Liver (tissue), 9 donors: ENCODE data around the gene GPR15. TPM values are rescaled to one million over a fixed set of nuclear protein-coding genes. Genes with fewer than 3 reads are reported as not detected.

Experiments
- DNase-seq: peaks from one replicate; pipeline ENCODE4 v3.0.0-alpha.2; 2017; ENCODE audit warnings: low spot score
- H3K27ac ChIP-seq, 2 donors: one replicate each; pipeline ENCODE4 v1.7.0; 2013; ENCODE audit warnings: inconsistent platforms in 2 of 2, low read length in 2 of 2, control low read depth in 1 of 2, low read depth in 1 of 2, mild to moderate bottlenecking in 1 of 2
- H3K27me3 ChIP-seq, 4 donors: one replicate each; pipeline versions ENCODE4 v1.6.1 to v1.7.0; 2013; ENCODE audit warnings: low read length in 3 of 4, inconsistent platforms in 1 of 4, mild to moderate bottlenecking in 1 of 4, moderate library complexity in 1 of 4; ENCODE audit not compliant: control insufficient read depth in 4 of 4, insufficient read depth in 4 of 4
- H3K36me3 ChIP-seq, 4 donors: one replicate each; pipeline versions ENCODE4 v1.6.1 to v1.7.0; 2013; ENCODE audit warnings: low read length in 3 of 4, mild to moderate bottlenecking in 3 of 4, low read depth in 1 of 4, moderate library complexity in 1 of 4; ENCODE audit not compliant: control insufficient read depth in 4 of 4, insufficient read depth in 3 of 4
- H3K4me1 ChIP-seq, 4 donors: one replicate each; pipeline versions ENCODE4 v1.6.1 to v1.7.0; 2013; ENCODE audit warnings: low read length in 3 of 4, mild to moderate bottlenecking in 3 of 4, moderate library complexity in 1 of 4; ENCODE audit not compliant: control insufficient read depth in 4 of 4, insufficient read depth in 4 of 4
- H3K4me3 ChIP-seq, 3 donors: one replicate each; pipeline versions ENCODE4 v1.6.1 to v1.7.0; 2013; ENCODE audit warnings: low read length in 3 of 3, control low read depth in 1 of 3, low read depth in 1 of 3, mild to moderate bottlenecking in 1 of 3
- H3K9ac ChIP-seq, 2 donors: one replicate each; pipeline ENCODE4 v1.7.0; 2013; ENCODE audit warnings: low read length in 2 of 2, mild to moderate bottlenecking in 2 of 2, moderate library complexity in 2 of 2, control low read depth in 1 of 2, low read depth in 1 of 2
- H3K9me3 ChIP-seq, 4 donors: one replicate each; pipeline versions ENCODE4 v1.6.1 to v1.7.0; 2013; ENCODE audit warnings: low read length in 3 of 4; ENCODE audit not compliant: control insufficient read depth in 4 of 4
- ATF3 ChIP-seq: IDR thresholded peaks from 2 replicates; pipeline ENCODE4 v1.6.1; 2016; ENCODE audit warnings: antibody characterized with exemption
- CTCF ChIP-seq: fragments of 150-350 bp; IDR thresholded peaks from 2 replicates; pipeline ENCODE4 v1.5.1; 2017; ENCODE audit warnings: improper control_type of control experiment, low read depth, low read length; ENCODE audit not compliant: missing input control
- EGR1 ChIP-seq, 2 donors: IDR thresholded peaks; 2 replicates each; pipeline ENCODE4 v1.6.1; 2016 to 2018; ENCODE audit warnings: antibody characterized with exemption in 2 of 2, low read depth in 2 of 2
- FOXA2 ChIP-seq: IDR thresholded peaks from 2 replicates; pipeline ENCODE4 v1.6.1; 2016; ENCODE audit warnings: antibody characterized with exemption
- GABPA ChIP-seq, 2 donors: IDR thresholded peaks in 1 of 2; conservative IDR thresholded peaks in 1 of 2; 2 replicates each; pipeline ENCODE4 v1.6.1; 2016; ENCODE audit warnings: antibody characterized with exemption in 2 of 2, mild to moderate bottlenecking in 1 of 2, moderate library complexity in 1 of 2
- HNF4A ChIP-seq, 2 donors: conservative IDR thresholded peaks; 2 replicates each; pipeline ENCODE4 v1.6.1; 2016; ENCODE audit warnings: antibody characterized with exemption in 2 of 2, mild to moderate bottlenecking in 2 of 2
- HNF4G ChIP-seq: IDR thresholded peaks from 2 replicates; pipeline ENCODE4 v1.6.1; 2016; ENCODE audit warnings: antibody characterized with exemption
- JUND ChIP-seq, 2 donors: IDR thresholded peaks; 2 replicates each; pipeline ENCODE4 v1.6.1; 2016; ENCODE audit warnings: antibody characterized with exemption in 2 of 2
- MAX ChIP-seq: IDR thresholded peaks from 2 replicates; pipeline ENCODE4 v1.6.1; 2016; ENCODE audit warnings: antibody characterized with exemption
- NR2F2 ChIP-seq: IDR thresholded peaks from 2 replicates; pipeline ENCODE4 v1.6.1; 2016; ENCODE audit warnings: antibody characterized with exemption
- RAD21 ChIP-seq, 2 donors: IDR thresholded peaks; 2 replicates each; pipeline ENCODE4 v1.6.1; 2016; ENCODE audit warnings: antibody characterized with exemption in 2 of 2, mild to moderate bottlenecking in 2 of 2
- REST ChIP-seq: IDR thresholded peaks from 2 replicates; pipeline ENCODE4 v1.6.1; 2016; ENCODE audit warnings: antibody characterized with exemption, mild to moderate bottlenecking
- RXRA ChIP-seq, 2 donors: IDR thresholded peaks; 2 replicates each; pipeline ENCODE4 v1.6.1; 2017 to 2018; ENCODE audit warnings: antibody characterized with exemption in 2 of 2, mild to moderate bottlenecking in 1 of 2
- SP1 ChIP-seq: IDR thresholded peaks from 2 replicates; pipeline ENCODE4 v1.6.1; 2018; ENCODE audit warnings: antibody characterized with exemption, mild to moderate bottlenecking
- TAF1 ChIP-seq: conservative IDR thresholded peaks from 2 replicates; pipeline ENCODE4 v1.6.1; 2016; ENCODE audit warnings: antibody characterized with exemption, mild to moderate bottlenecking
- YY1 ChIP-seq: IDR thresholded peaks from 2 replicates; pipeline ENCODE4 v1.6.1; 2016; ENCODE audit warnings: antibody characterized with exemption, mild to moderate bottlenecking
- ZBTB33 ChIP-seq: IDR thresholded peaks from 2 replicates; pipeline ENCODE4 v1.6.1; 2016; ENCODE audit warnings: antibody characterized with exemption
- WGBS: extraction: QIAGEN DNeasy Blood & Tissue Kit; methylation state at CpG from one replicate; pipeline ENCODE4 v1.1.7; 2013; 5-methylcytosine and 5-hydroxymethylcytosine counted together
- polyA plus RNA-seq, 2 donors: library from polyadenylated mRNA; stranded (reverse) in 1 of 2; unstranded in 1 of 2; fragments of 200-250 nt in 1 of 2; fragments of >200 nt in 1 of 2; fragmentation: Nextera tagmentation in 1 of 2; extraction: Ambion mirVana in 1 of 2; gene quantifications; one replicate each; pipeline versions ENCODE4 v1.2.1 to v1.2.3, GENCODE V29; 2013 to 2015
- total RNA-seq, 2 donors: library from RNA; depleted of rRNA; stranded (reverse); fragments of >200 nt; gene quantifications; one replicate each; pipeline ENCODE4 v1.2.3, GENCODE V29; 2014
- donor health status: healthy.
- donor health status: healthy.
- donor health status: healthy.
- donor health status: healthy.
- donor health status: healthy.

Gene GPR15
- total and polyA plus RNA-seq, 4 donors, result 0.08 to 0.10 TPM; not detected in 2

- DNase-seq, result no peak
- WGBS, result 98% methylated on average over 1 of the region's 1 CpG
- Histone ChIP-seq H3K27me3 (no peaks in the 10 kb centered on the region), H3K4me1 (peaks cover 3 to 15% (median 11%) of the 10 kb centered on the region in 4 donors), H3K27ac (no peak overlapping the region), H3K9ac (no peak overlapping the region), H3K9me3 (no peaks in the 10 kb centered on the region), H3K4me3 (no peak overlapping the region), H3K36me3 (peaks cover 6 to 61% (median 28%) of the 10 kb centered on the region in 4 donors)
- TF ChIP-seq HNF4A (conservative IDR thresholded peaks at IDR 0.05) (no peak), EGR1 (IDR thresholded peaks at IDR 0.05; ENCODE audit: low read depth in 2 of 2) (no peak), ZBTB33 (no peak), MAX (no peak), CTCF (no peak), GABPA (IDR thresholded peaks at IDR 0.05 in 1 of 2, conservative IDR thresholded peaks at IDR 0.05 in 1 of 2) (no peak), SP1 (no peak), JUND (IDR thresholded peaks at IDR 0.05) (no peak), FOXA2 (no peak), ATF3 (no peak), RXRA (IDR thresholded peaks at IDR 0.05) (no peak), RAD21 (IDR thresholded peaks at IDR 0.05) (no peak), YY1 (no peak), REST (no peak), HNF4G (no peak), TAF1 (no peak), NR2F2 (no peak)
Measured at GRCh38 chr3:98581474-98581873, 49.7 kb downstream of the GPR15 start.

- Histone ChIP-seq H3K27ac (no peak overlapping the region), H3K4me3 (no peak overlapping the region), H3K36me3 (peaks cover 6 to 58% (median 27%) of the 10 kb centered on the region in 4 donors), H3K9me3 (no peaks in the 10 kb centered on the region), H3K9ac (no peak overlapping the region), H3K27me3 (no peaks in the 10 kb centered on the region), H3K4me1 (peaks cover 3 to 15% (median 11%) of the 10 kb centered on the region in 4 donors)
- WGBS, result 100% methylated on average over 1 of the region's 1 CpG
- DNase-seq, result no peak
- TF ChIP-seq HNF4A (conservative IDR thresholded peaks at IDR 0.05), result no peak
- no peak for TF ChIP-seq RAD21 (IDR thresholded peaks at IDR 0.05)
- TF ChIP-seq SP1, result no peak
- no peak for TF ChIP-seq ATF3
- no peak for TF ChIP-seq CTCF
Measured at GRCh38 chr3:98582042-98582441, 50.3 kb downstream of the GPR15 start.
